ACHN (cell line): ENCODE measurements around the gene HSD3B7.
"Not testable (repeated sequence)": the region's sequence is repeated elsewhere in the genome, so short reads cannot be mapped to it uniquely, and the experiment has no call there.

Source experiments
- DNase-seq: peaks from one replicate; pipeline ENCODE4 v3.0.0-alpha.2; 2015
- in situ Hi-C: cut with HindIII; loops from 2 replicates; pipeline ENCODE4 v1.10.0; 2017; ENCODE audit warnings: low sequenced_read_pairs, low pct_ligation_motif_present, low pct_unique_long_range_greater_than_20kb

HSD3B7 gene

DNA sequence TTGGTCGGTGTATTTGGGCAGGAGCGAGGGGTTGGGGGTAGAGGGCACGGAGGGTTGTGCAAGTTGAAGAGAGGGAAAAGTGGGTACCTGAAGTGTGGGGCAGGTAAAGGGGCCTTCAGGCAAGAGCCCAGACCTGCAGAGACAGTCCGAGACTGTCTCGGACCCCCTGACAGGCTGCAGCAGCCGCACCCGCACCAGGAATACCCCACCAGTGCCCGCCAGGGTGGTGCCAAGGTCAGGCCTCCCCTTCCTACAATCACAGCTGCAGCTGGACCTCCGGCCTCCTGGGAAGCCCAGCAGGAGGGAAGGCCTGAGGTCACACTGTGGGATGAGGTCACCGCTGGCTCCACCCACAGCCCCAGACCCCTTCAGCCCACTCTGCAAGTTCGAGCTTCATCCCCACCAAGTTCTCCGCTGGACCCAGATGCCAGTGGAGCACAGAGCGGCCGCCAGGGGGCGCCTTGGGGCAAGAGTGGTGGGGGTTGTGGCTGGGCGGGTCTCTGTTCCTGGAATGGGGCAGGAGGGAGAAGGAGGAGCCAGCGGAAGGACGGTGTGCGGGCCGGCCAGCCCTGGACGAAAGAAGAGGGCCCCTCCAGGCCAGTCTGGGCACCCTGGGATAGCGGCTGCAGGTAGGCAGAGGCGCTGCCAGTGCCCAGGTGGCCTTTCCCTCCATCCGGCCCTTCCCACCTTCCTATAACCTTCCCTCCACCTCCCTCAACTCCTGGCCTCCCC, at the start of gene HSD3B7:
HSD3B7 (plus strand) TSS at position 539 of the 732 bp plus-strand sequence. CDS start 452 bp downstream, outside the sequence.
- in situ Hi-C loops: no loop called here
- peak; percentile 89 for DNase-seq

DNA sequence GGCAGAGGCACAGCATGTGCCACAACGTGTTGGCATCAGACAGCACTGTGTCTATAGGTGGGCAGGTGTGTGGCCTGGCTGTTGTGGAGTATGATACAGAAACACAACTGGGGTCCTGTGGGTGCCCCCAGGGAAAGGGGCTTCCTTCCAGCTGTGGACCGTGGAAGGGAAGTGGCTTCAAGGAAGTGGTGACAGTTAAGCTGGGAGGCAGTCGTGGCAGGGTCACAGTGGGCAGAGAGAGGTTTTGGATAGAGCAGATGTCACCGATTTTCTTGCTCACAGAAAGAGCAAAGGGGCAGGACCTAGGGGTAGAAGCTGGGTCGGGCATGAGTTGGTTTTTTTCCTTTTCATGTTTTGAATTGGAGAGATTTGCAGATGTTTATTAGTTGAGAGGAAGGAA, 47.3 kb upstream of the HSD3B7 start:
- DNase-seq: no peak
- in situ Hi-C loops: no loop called here

DNA sequence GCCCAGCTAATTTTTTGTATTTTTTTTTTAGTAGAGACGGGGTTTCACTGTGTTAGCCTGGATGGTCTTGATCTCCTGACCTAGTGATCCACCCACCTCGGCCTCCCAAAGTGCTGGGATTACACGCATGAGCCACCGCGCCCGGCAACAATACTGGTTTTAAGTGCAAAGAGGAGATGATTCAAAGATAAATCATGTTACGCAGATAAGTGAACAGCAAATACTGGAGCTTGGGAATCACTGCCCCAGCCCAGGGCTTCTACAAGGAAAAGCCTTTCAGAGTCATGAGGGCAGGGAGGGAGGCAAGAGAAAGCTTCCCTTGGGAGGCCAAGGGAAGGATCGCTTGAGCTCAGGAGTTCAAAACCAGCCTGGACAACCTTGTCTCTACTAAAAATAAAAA, 45.4 kb upstream of the HSD3B7 start:
- in situ Hi-C loops, DNase-seq: not testable (repeated sequence)

DNA sequence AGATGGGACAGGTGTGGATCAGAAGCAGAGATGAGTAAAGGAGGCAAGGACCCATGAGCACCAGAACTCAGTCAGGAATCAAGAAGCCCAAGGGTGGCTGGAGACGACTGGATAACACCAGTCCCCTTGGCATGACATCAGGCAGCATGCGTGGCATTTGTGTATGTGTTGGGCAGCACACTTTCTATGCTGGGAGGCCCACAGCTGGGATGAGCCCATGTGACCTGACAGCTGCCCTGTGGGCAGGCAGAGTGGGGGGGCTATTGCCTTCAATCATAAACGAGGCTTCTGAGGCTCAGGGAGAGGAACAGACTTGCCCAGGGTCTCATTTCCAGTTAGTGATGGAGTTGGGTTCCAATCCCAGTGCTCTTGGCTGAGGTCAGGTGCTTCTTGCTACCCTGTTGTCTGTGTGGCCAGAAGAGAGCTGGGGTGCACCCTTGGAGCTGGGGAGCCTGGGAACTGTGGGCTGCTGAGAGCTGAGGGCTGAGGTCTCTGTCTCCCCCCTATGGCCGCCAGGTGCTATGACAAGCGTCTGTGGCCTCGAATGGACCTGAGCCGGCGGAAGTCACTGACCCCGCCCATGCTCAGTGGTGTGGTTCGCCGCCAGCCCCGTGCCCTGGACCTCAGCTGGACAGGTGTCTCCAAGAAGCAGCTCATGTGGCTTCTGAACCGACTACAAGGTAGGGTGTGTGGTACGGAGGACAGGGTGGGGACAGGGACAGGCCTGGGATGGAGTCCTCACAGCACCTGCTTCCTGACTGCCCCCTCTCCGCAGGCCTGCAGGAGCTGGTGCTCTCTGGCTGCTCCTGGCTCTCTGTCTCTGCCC, 43.2 kb upstream of the HSD3B7 start:
- DNase-seq: peak; percentile 83
- in situ Hi-C loops: no loop called here

DNA sequence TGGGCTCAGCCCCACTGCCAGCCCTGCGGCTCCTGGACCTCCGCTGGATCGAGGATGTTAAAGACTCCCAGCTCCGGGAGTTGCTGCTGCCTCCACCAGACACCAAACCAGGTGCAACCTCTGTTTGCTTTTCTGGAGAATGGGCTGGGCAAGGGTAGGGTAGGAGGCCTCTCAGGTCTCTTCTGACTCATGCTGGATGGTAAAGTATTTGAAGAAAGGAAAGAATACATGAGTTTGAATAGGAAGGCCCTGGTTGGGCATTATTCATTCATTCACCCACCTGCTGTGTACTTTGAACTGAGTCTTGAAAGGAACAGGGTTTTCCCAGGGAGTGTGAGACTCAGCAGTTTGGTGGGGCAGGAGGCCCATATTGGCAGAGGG, 42.6 kb upstream of the HSD3B7 start:
- no peak for DNase-seq
- in situ Hi-C loops: no loop called here

DNA sequence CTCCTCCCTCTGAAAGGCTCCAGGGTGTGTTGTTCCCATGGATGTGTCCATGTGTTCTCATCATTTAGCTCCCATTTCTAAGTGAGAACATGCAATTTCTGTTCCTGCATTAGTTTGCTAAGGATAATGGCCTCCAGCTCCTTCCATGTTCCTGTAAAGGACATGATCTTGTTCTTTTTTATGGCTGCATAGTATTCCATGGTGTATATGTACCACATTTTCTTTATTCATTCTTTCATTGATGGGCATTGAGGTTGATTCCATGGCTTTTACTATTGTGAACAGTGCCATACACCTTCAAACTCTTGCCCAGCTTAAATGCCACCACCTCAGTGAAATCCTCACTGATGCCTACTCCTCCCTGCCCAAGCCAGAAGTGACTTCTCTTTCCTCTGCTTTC, 40.7 kb upstream of the HSD3B7 start:
- no peak for DNase-seq
- in situ Hi-C loops: no loop called here

DNA sequence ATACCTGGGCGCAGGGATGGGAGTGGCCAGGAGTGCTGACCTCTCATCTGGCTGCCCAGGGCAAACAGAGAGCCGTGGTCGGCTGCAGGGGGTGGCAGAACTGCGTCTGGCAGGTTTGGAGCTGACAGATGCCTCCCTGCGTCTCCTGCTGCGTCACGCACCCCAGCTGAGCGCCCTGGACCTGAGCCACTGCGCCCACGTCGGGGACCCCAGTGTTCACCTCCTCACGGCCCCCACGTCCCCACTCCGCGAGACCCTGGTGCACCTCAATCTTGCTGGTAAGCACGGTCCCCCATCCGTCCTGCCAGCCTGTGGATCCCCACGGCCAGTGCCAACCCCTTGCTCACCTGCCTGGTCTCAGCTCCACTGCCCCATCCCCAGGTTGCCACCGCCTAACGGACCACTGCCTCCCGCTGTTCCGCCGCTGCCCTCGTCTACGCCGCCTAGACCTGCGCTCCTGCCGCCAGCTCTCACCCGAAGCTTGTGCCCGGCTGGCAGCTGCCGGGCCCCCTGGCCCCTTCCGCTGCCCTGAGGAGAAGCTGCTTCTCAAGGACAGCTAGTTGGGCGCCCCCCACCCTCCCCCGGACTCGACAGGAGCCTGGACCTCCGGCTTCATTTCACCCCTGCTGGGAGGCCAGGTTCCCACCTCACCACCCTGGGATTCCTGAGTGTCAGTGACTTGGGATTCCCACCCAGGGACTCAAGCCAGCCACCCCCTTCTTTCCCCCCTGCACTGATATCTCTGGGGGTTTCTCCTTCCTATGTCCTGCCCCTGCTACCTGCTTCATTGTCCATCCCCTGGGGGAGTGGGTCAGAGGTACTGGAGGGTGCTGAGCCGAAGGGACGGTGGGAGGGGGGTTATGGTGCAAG, 38.1 kb upstream of the HSD3B7 start:
- in situ Hi-C loops: no loop called here
- DNase-seq: no peak

DNA sequence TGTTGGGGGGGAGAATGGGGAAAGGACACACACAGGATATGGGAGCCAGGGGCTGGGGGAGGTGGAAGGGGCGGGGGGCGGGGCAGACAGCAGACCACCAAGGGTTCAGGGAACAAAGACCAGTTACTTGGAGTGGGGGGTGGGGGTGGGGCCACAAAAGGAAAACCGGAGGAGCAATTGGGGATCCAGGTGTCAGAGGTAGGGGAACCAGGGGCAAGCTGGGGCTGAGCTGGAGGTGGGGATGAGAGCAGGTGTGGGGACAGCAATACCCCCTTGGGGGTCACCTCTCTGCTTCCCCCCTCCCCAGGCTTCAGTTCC, 37.5 kb upstream of the HSD3B7 start:
- DNase-seq: no peak
- in situ Hi-C loops: no loop called here

DNA sequence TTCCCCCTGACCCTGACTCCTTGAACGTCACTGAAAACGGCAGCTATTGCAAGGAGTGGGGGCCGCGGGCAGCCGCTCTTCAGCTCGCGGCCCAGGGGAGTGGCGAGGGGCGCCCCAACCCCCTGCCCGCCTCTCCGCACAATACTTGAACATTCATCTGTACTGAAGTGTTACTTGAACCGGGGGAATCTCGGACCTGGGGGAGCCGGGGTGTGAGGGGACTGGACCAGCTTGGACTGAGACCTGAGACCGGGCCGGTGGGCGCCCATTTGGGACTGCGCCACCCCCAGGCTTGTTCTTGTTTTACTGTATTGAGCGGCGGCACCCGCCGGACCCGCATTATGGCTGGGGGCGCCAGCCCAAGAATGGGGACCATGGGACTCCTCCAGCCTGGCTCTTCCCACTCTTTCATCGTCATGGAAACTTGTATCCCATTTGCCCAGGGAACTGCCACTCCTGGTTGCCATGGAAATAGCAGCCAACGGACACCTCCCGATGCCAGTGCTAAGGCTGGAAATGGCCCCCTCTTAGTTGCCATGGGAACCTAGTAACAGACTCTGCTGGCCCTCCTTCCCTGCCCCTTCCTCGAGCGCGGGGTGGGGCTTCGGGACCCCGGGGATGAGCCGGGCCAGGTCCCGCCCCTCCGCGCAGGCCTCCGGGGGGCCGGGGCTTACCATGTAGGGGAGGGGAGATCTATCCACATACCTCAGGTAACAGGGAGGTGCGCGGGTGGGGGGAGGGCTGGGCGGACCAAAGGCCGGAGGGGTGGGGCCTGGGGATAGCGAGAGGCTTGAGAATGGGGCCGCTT, 36.9 kb upstream of the HSD3B7 start:
- DNase-seq: peak; percentile 99
- in situ Hi-C loops: no loop called here

DNA sequence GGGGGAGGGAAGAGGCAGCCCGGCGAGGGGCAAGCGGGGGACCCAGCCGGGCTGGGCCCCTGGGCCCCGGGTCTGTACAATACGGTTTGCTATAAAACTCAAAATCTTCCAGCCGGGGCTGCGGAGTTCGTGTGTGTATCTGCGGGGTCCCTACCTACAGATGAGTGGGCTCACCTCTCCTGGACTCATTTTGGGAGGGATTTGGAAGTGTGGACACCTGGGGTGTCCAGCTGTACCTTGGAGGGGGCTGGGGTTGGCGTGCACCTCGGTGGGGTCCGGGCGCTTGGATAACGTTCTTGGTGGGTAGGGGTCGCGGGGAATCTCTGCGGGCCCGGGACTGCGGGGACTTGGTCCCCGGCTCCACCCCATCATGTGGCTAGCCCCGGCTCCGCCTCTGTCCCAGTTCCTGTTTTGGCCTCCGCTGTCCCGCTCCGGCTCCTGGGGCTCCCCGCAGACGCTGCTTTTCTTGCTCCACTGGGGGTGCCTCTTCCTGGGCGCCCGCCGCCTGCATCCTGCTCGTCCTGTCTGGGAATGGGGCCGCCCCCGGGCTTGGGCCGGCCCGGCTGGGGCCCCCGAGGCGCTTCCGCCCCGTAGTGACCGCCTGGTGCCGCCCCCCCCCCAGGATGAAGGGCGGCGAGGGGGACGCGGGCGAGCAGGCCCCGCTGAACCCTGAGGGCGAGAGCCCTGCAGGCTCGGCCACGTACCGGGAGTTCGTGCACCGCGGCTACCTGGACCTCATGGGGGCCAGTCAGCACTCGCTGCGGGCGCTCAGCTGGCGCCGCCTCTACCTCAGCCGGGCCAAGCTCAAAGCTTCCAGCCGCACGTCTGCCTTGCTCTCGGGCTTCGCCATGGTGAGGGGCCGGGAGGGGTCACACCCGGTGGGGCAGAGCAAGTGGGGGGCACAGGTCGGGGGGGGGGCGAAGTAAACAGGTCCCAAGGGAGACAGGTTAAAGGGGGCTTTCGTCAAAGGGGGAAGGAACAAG, 36.0 kb upstream of the HSD3B7 start, which contains the start of gene ORAI3:
ORAI3 (plus strand) TSS at position 402 of the 983 bp plus-strand sequence; CDS start at position 624, 222 bp downstream.
- DNase-seq: peak; percentile 73
- in situ Hi-C loops: no loop called here

DNA sequence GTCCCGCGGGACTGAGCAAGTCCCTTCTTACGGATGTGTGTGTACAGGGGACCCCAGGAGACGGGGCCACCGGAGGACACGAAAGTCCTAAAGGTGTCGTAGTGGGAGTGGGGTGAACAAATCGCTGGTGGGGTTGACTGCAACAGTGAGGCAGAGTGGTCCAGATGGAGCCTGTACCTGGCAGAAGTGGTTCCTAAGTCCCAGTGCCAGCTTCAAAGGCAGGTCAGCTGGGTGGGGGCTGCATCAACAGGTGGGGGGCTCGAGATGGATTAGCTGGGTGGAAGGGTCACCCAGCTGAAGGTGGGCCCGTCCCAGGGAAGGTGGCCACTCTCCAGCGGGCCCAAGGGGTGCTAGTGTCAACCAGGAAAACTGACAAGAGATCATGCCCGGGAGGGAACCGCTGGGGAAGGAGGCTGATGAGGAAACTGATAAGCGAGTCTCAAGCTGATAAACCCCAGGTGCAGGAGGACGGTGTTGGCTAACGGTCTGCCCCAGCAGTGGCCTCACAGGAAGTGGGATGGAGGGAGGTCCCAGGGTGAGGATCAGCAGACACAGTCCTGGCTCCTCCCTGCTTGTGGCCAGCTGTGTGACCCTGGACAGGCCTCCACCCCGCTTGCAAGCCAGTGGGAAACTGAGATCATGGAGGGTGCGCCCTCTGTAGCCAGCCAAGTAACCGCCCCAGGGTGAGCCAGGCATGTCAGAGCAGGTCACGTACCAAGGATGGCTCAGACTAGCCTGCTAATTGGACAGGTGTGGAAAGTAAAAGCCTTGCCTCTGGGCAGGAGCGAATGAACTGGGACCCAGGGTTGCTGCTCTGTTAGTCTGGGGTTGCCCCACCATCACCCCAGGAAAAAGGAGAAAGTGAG, 35.1 kb upstream of the HSD3B7 start:
- DNase-seq: peak; percentile 95
- in situ Hi-C loops: no loop called here

DNA sequence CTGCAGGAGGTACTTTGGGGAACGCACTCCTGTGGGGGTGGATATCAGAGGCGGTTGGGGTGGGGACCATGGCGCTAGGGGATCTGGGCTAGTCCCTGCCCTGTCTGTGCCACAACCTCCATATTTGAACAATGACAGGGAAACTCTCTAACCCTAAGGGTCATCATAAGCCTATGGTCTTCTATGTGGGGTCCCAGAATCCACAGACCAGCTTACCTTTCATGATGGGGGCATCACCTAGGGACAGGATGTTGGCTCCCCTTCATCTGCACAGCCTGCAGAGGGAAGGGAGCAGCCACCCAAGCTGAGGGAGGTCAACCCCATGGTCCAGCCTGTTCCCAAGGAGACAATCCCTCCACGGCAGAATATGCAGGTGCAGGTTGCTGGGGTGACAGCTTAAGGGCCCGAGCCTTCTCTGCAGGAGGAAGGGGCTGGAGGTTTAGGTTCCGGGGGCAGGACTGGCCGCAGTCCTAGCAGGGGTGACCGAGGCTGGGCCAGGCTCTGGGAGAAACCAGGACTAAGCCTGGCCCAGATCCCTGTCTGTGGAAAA, 34.4 kb upstream of the HSD3B7 start:
- in situ Hi-C loops: no loop called here
- no peak for DNase-seq

DNA sequence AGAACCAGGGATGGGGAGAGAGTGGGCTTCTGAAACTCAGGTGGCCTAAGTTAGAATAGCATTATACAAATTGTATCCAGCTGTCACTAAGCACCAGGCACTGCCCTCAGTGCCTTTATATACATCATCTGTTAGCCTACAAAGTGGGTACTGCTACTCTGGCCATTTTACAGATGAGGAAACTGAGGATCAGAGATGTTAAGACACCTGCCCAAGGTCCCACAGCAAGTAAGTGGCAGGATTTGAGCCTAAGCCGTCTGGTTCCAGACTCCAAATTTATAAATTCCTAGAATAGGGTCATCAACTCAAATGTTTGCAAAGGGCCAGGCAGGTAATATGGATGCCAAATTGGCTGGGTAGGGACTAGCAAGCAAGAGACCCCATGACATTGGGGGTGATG, 33.8 kb upstream of the HSD3B7 start:
- in situ Hi-C loops: no loop called here
- DNase-seq: no peak

DNA sequence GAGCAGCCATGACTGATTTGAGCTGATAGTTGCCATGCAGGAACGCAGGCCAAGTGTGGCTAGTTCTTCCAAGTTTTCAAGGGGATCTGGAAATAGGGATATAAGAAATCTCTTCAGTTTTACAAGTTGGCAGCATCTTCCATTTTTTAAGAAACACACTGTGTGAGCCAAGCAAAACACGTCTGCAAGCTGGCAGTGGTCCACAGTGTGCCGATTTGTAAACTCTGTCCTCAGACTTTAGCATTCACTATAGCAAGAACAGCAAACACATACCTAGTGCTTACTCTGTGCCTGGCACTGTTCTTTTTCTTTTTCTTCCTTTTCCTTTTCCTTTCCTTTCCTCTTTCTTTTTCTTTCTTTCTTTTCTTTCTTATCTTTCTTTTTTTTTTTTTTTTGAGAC, 33.3 kb upstream of the HSD3B7 start:
- in situ Hi-C loops: no loop called here
- DNase-seq: no peak

DNA sequence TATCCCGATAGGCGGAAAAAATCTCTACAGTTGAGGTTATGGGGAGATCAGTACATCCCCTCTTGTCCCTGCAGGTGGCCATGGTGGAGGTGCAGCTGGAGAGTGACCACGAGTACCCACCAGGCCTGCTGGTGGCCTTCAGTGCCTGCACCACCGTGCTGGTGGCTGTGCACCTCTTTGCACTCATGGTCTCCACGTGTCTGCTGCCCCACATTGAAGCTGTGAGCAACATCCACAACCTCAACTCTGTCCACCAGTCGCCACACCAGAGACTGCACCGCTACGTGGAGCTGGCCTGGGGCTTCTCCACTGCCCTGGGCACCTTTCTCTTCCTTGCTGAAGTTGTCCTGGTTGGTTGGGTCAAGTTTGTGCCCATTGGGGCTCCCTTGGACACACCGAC, 31.9 kb upstream of the HSD3B7 start:
- in situ Hi-C loops: no loop called here

DNA sequence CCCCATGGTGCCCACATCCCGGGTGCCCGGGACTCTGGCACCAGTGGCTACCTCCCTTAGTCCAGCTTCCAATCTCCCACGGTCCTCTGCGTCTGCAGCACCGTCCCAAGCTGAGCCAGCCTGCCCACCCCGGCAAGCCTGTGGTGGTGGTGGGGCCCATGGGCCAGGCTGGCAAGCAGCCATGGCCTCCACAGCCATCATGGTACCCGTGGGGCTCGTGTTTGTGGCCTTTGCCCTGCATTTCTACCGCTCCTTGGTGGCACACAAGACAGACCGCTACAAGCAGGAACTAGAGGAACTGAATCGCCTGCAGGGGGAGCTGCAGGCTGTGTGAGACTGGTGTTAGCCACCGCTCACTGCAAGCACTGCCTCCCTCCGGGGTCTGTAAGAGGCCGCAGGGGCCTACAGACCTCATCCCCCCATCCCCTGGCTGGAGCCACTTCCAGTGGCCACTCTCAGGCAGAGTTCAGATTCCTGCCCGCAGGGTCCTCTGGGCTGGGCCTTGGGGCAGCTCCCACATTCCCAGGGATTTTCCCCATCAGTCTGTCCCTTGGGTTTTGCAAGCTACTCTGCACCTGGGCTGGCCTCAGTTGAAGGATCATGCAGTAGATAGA, 31.4 kb upstream of the HSD3B7 start:
- in situ Hi-C loops: no loop called here
- DNase-seq: peak; percentile 82

More for the DNA sequence above, 31.9 kb upstream of the HSD3B7 start:
- no peak for DNase-seq
